HG02973 (cell line): ENCODE measurements around the gene PRLH.
"Not testable (repeated sequence)": the region's sequence is repeated elsewhere in the genome, so short reads cannot be mapped to it uniquely, and the experiment has no call there.

Experiments used
- ATAC-seq: cut with Tn5 transposase; IDR thresholded peaks from one replicate; pipeline ENCODE4 v1.9.1; 2021; ENCODE audit warnings: moderate library complexity; ENCODE audit not compliant: unreplicated experiment

Gene PRLH

GRCh38 chr2:237581326-237581725 lies 15.0 kb downstream of the PRLH start:
- ATAC-seq: no peak

DNA sequence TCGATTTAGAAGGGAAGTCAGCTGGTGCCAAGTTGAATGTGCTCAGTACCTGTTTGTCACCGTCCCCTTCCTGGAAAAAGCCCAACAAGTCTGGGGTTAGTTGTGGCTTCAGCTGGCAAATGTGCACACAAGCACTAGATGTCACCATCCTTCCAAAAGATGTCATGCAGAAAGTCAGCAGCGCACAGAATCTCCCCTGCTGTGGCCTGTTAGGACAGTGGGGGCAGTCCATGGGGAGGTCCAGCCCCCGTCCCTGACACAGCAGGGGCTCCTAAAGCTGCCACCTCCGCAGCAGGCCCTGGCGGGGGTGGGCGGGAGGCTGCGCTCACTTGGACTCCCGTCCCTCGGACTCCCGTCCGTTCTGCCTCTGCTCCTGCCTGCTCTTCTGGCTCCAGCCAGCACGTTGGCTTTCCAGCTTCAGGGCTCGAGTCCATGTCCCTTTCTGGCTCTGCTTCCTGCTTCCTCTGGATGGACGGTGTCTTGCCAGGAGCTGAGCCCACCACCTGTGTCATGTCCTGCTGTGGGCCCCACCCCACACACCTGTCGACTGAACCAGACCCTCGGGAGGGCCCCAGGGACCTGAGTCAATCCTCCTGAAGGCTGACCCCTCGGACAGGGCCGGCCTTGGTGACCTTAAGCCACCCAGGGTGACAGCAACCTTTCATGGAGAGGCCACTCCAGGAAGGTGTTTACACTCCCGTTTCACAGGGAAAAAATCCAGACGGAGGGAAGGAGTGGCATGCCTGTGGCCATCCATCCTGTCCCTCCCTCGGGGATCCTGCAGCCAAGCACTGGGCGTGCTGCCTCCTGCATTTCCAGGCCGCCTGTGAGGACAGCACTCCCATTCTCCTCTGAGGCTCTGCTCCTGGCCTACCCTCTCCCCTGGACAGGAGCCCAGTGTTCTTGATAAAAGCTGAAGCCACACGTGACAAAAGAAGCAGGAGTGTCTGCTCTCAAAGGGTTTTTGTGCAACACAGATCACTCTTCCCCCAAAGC lies 15.7 kb downstream of the PRLH start:
- no peak for ATAC-seq

- ATAC-seq: no peak
These were observed 17.3 kb downstream of the PRLH start for GRCh38 chr2:237583385-237584295.

- ATAC-seq: no peak
These were observed 19.3 kb downstream of the PRLH start for GRCh38 chr2:237585590-237586221.

DNA sequence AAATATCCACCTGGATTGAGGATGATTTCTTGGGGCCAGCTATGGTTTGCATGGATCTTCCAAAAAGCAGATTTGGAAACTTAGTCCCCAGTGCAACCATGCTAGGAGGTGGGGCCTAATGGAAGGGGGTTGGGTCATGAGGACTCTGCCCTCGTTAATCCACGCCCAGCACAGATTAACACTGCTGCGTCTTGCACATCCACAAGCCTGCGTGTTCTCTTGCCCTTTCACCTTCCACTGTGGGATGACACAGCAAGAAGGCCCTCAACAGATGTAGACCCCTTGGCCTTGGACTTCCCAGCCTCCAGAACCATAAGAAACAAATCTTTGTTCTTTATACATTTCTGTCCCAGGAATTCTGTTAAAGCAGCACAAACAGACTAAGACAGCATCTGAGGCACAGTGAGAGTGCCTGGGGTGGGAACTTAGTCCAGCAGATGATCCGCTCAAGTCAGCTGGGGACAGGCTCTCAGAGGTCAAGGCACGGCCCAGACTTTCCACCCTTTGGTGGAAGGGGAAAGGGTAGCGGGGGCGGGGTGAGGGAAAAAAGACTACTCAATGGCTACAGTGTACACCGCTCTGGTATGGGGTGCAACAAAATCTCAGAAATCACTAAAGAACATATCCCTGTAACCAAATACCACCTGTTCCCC lies 21.8 kb downstream of the PRLH start:
- ATAC-seq: no peak

DNA sequence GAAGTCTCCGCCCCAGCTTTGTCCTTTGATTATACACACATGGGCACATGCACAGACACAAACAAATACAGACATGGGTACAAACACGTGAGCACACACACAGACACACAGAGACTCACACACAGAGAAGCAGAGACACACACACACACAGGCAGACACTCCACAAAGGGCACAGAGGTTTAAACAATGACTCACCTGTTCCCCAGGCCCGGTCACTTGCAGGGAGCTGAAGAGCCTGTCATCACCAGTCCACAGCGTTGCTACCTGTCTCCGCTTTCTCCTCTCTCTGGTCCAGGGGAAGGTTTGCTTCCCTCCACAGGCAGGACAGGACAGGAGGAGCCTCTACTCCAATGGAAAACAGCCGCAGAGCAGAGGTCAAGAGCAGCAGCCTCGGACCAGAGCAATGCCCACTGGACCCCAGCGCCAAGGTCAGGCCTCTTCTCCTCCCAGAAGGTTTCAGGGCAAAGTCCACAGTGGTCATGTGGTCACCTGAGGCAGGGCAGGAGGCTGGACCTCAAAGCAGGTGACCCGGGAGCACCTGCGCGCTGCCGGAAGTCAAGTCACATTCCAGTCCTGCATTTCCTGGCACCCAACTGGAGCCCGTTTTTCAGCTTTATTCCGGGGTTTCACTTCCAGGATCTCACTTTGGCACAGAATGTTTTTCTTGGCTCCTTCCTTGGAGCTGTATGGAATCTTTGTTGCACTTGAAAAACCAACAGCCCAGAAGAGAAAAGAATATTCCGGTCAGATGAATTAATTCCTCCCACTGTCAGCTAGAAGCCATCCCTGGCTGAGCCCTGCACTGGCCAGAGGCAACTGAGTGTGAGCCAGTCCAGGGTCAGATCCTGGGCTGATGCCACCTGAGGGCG lies 24.1 kb downstream of the PRLH start, which contains the start of gene RAB17:
Gene RAB17 (minus strand): TSS at position 463 of the 869 bp plus-strand sequence. CDS start 4,580 bp downstream, outside the sequence.
- ATAC-seq: no peak

GRCh38 chr2:237591141-237591881 lies 24.9 kb downstream of the PRLH start:
- no peak for ATAC-seq

GRCh38 chr2:237592425-237592980 lies 26.1 kb downstream of the PRLH start:
- no peak for ATAC-seq

- ATAC-seq: no peak
These were observed 26.7 kb downstream of the PRLH start for GRCh38 chr2:237593036-237593435.

GRCh38 chr2:237593596-237594320 lies 27.4 kb downstream of the PRLH start:
- no peak for ATAC-seq

- no peak for ATAC-seq
These were observed 28.1 kb downstream of the PRLH start for GRCh38 chr2:237594514-237594871.

GRCh38 chr2:237595829-237596519 lies 29.6 kb downstream of the PRLH start:
- not testable (repeated sequence) for ATAC-seq

- ATAC-seq: no peak
These were observed 30.3 kb downstream of the PRLH start for GRCh38 chr2:237596520-237597195.

GRCh38 chr2:237597196-237598145 lies 31.1 kb downstream of the PRLH start:
- ATAC-seq: no peak

DNA sequence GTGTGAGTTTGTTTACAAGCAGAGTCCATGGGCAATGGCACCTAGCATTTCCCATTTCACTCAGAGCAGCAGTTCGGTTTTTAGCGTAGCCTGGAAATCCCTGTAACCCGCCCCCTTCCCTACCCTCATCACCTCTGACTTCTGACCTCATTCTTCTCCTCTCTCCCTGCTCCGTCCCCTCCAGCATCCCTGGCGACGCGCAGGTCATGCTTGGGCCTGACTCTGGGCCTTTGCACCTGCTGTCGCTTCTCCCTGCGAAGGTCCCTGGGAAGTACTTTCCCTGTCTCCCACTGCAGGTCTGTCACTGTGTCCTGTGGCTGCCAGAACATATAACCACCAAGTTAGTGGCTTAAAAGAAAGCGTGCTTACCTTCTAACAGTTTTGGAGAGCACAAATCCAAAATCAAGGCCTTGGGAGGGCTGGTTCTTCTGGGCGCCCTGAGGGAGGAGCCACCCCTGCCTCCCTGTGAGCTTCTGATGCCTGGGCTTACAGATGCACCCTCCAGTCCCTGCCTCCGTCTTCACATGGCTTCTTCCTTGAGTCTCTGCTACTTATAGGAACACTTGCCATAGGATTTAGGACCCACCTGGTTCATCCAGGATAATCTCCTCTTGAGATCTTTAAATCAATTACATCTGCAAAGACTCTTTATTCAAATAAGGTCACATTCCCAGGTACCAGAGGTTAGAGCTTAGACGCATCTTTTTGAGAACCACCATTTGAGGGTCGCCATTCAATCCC lies 32.3 kb downstream of the PRLH start:
- ATAC-seq: no peak
